Measurements from ENCODE around the gene TREX2. TPM values are rescaled to one million over a fixed set of nuclear protein-coding genes. Genes with fewer than 3 reads are reported as not detected.

TREX2 gene
- total and polyA plus RNA-seq, 10 of the 15 experiments (the other 5 are each of a cell fraction or from before 2014, with no cell fraction given), result 0.09 to 0.97 (median 0.60) TPM; not detected in 3

GRCh38 chrX:153423652-153424051 is 22.2 kb downstream of the TREX2 start:
- CTCF ChIA-PET, result no interaction called here
- no peak overlapping the region for H3K4me2 ChIP-seq (ENCODE audit: control insufficient read depth, insufficient read depth)
- no peaks in the 10 kb centered on the region for H3K27me3 ChIP-seq (replicated peaks in 1 of 2; ENCODE audit: control insufficient read depth in 2 of 2, insufficient read depth in 2 of 2, low read length in 1 of 2)
- no peak overlapping the region for H2AFZ ChIP-seq (ENCODE audit: control insufficient read depth, low read depth, low read length)
- SMC1A ChIA-PET (ENCODE audit: uncharacterized antibody, unreplicated experiment), result no interaction called here
- ATAC-seq (no peak), FAIRE-seq (no peak), DNase-seq (ENCODE audit: low read depth, low spot score) (no peak)
- RAD21 ChIA-PET (ENCODE audit: unreplicated experiment), result no interaction called here
- no peak for TF ChIP-seq IKZF1 (conservative IDR thresholded peaks at IDR 0.05)
- TF ChIP-seq ZBTB33 (IDR thresholded peaks at IDR 0.05), result no peak
- TF ChIP-seq STAT1 (conservative IDR thresholded peaks at IDR 0.05), result no peak
- TF ChIP-seq FOXM1 (IDR thresholded peaks at IDR 0.05; ENCODE audit: low read depth, low read length), result no peak
- no peak for TF ChIP-seq SUZ12 (IDR thresholded peaks at IDR 0.05; ENCODE audit: unreplicated experiment)
- no peak for TF ChIP-seq ZSCAN29 (IDR thresholded peaks at IDR 0.05)
- TF ChIP-seq CBX5 (IDR thresholded peaks at IDR 0.05; ENCODE audit: low read depth), result no peak
- no peak for TF ChIP-seq IRF4 (IDR thresholded peaks at IDR 0.05; ENCODE audit: low read depth, low read length)
- no peak for TF ChIP-seq NR2C2 (IDR thresholded peaks at IDR 0.05; ENCODE audit: borderline replicate concordance, control insufficient read depth, insufficient read length, low read depth)
- no peak for TF ChIP-seq SRF (IDR thresholded peaks at IDR 0.05; ENCODE audit: low read depth in 2 of 2, low read length in 2 of 2)
- TF ChIP-seq SIN3A (IDR thresholded peaks at IDR 0.05; ENCODE audit: low read depth, low read length), result no peak
- no peak for TF ChIP-seq BCL11A (IDR thresholded peaks at IDR 0.05; ENCODE audit: low read depth, low read length)
- TF ChIP-seq PRDM15 (CRISPR knock-in tag; IDR thresholded peaks at IDR 0.05), result no peak
- no peak for TF ChIP-seq ATF7 (IDR thresholded peaks at IDR 0.05; ENCODE audit: low read depth)
- TF ChIP-seq CUX1 (IDR thresholded peaks at IDR 0.05; ENCODE audit: insufficient replicate concordance, low read depth, low read length), result no peak
- no peak for TF ChIP-seq SPI1 (IDR thresholded peaks at IDR 0.05; ENCODE audit: borderline replicate concordance, insufficient read depth, low read depth, low read length)
- H3K27ac ChIP-seq (ENCODE audit: control insufficient read depth, insufficient read depth), result no peak overlapping the region
- H4K20me1 ChIP-seq (ENCODE audit: control insufficient read depth, insufficient read depth), result no peaks in the 10 kb centered on the region
- no TSS peak for BruUV-seq (replicated peaks)
- no peaks in the 10 kb centered on the region; the same call in 2 of the 3 replicates for H3K9me3 ChIP-seq (replicated peaks; ENCODE audit: control insufficient read depth, insufficient read depth, low read length)
- in situ Hi-C loops (cut with MboI), result no loop called here
- H3K79me2 ChIP-seq (ENCODE audit: control insufficient read depth, insufficient read depth, low read length), result no peaks in the 10 kb centered on the region
- H3K36me3 ChIP-seq (ENCODE audit: control insufficient read depth in 2 of 2, insufficient read depth in 2 of 2, low read length in 1 of 2), result no peaks in the 10 kb centered on the region; a peak in 1 of 4 replicates
- POLR2A ChIA-PET, result no interaction called here
- H3K4me1 ChIP-seq (ENCODE audit: control insufficient read depth, insufficient read depth, low read length), result no peaks in the 10 kb centered on the region
- WGBS (ENCODE audit: insufficient coverage, insufficient replicate concordance, low lambda C conversion rate, missing lambda C conversion rate), result 43% methylated on average over 8 of the region's 8 CpGs
- intact Hi-C loops (cut with micrococcal nuclease; ENCODE audit: unreplicated experiment), result no loop called here
- H3K4me3 ChIP-seq, result no peak overlapping the region
- H3K9ac ChIP-seq (ENCODE audit: control insufficient read depth, insufficient read depth, low read length), result no peak overlapping the region
